HG03139 (cell line): ENCODE results near the gene MTA2.
A peak's percentile ranks its signal among the peaks of the same experiment; 100 is the strongest.

ENCODE experiments used
- ATAC-seq: cut with Tn5 transposase; IDR thresholded peaks from one replicate; pipeline ENCODE4 v1.9.1; 2021; ENCODE audit not compliant: unreplicated experiment

Gene MTA2

GRCh38 chr11:62612366-62613290 is 11.0 kb upstream of the MTA2 start, which contains the start of the genes EML3 and ROM1:
Gene EML3 (minus strand): TSS chr11:62612775. CDS start chr11:62612457, 318 bp downstream.
Gene ROM1 (plus strand): TSS chr11:62613257. CDS start chr11:62613282, 25 bp downstream.
- ATAC-seq = peak; percentile 49

- ATAC-seq = peak; percentile 18
Observed at GRCh38 chr11:62611705-62612365, 10.2 kb upstream of the MTA2 start.

- no peak for ATAC-seq
Observed at GRCh38 chr11:62610814-62611704, 9.4 kb upstream of the MTA2 start.

DNA sequence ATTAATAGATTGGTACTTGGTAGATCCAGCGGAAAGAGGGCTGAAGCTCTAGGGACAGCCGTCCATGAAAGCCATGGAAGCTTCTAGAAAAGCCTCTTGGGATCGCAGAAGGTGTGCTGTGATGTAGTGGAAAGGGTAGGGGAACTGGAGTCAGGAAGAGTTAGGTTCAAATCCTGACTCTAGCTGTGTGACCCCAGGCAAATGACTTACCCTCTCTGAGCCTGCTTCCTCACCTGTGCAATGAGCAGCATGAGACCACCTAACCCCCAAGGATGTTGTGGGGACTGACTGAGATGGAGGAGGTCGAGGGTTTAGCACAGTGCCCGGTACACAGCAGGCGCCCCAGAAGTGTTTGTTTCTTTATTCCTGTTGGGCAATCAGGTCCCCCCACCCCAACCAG is 8.7 kb upstream of the MTA2 start:
- no peak for ATAC-seq

DNA sequence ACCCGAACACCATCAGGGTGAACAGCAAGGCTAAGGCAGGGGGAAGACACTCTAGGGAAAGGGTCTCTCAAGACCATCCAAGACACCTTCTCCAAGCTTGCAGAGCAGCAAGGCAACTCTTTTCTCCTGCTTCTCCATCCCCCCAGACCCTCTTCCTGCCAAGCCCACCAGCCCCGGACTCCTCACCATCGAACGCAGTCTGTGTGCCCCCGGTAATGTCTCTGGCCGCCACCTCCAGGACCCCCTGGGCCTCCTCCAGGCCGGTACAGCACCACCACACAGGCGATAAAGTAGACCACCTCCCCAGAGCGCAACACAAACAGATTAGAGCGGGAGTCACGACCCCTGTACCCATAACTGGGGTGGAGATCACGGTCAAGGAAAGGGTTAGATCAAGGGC is 7.1 kb upstream of the MTA2 start:
- ATAC-seq = no peak

GRCh38 chr11:62607714-62608113 is 6.0 kb upstream of the MTA2 start:
- no peak for ATAC-seq

GRCh38 chr11:62605902-62606301 is 4.2 kb upstream of the MTA2 start:
- ATAC-seq = no peak

DNA sequence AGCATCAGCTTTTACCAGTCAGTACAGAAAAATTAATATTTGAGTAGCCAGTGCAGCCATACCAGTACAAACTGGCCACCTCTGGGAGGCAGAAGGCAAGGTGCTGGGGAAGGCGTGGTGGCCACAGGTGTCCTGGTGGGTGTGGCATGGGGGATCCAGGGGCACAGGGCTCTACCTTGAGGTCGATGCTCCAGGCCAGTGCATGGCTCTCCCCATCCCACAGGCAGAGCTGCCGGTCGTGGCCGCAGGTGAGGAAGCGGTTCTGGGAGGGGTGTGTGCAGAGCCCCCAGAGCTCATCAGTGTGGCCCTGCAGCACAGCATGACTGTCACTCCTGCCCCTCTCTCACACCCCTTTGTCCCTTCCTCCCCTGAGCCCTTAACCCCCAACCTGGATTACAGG is 3.8 kb upstream of the MTA2 start:
- no peak for ATAC-seq

DNA sequence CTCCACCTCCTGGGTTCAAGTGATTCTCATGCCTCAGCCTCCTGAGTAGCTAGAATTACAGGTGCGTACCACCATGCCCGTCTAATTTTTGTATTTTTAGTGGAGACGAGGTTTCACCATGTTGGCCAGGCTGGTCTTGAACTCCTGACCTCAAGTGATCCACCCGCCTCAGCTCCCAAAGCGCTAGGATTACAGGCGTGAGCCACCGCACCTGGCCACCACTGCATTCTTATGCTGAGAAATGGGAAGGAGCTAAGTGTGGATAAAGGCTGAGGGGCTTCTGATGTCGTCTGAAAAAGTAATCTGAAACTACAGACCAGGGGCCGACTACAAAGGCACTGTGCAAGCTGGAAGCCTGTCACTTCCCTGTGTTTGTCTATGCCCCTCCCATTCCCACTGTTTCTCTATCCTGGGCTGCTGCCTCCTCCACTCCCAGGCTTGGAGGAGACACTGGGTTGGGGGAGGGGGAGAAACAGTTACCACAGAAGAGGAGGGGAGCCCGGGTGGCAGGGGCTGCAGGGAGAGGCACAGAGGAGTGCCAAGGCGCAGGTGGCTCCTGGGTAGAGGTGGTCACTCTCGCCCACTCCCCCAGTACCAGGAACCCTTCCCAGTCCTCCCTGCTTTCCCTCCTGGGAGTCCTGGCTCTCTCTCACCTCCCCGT is 2.9 kb upstream of the MTA2 start:
- ATAC-seq = no peak

DNA sequence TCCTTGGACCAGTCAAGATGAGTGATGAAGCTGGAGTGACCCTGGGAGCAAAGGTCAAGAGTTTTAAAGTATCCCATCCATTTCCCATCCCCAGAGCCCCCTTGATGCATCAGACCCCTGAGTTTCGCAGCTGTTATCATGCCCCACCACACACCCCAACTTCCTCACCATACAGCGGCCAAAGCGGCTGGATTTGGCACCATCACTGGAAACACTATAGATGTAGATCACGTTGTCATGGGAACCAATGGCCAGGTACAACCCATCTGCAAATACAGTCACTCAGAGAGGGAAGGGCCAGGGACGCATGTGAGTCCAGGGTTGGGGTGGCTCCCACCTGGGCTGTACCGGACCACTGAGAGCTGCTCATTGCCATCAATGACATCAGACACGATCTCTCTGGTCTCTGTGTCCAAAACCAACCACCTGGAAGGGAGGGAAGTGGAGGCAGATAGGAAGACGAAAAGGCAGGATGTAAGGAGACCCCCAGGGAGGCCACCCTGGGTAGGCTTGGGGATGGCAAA is 2.2 kb upstream of the MTA2 start:
- ATAC-seq = no peak

- no peak for ATAC-seq
Observed at GRCh38 chr11:62603072-62603408, 1.4 kb upstream of the MTA2 start.

GRCh38 chr11:62602141-62603071 is 741 bp upstream of the MTA2 start:
- ATAC-seq = no peak

GRCh38 chr11:62601122-62601371 is 618 bp downstream of the MTA2 start:
- peak; percentile 4 for ATAC-seq

GRCh38 chr11:62600367-62601121 is 1.1 kb downstream of the MTA2 start:
- ATAC-seq = no peak

GRCh38 chr11:62599901-62600300 is 1.8 kb downstream of the MTA2 start:
- ATAC-seq = no peak

GRCh38 chr11:62599069-62599696 is 2.5 kb downstream of the MTA2 start:
- peak; percentile 39 for ATAC-seq

- no peak for ATAC-seq
Observed at GRCh38 chr11:62595124-62595523, 6.5 kb downstream of the MTA2 start.

GRCh38 chr11:62593434-62594044 is 8.1 kb downstream of the MTA2 start:
- no peak for ATAC-seq
